Stomach (tissue), 4 donors: ENCODE data around the gene ACIN1.

Experiments
- EP300 ChIP-seq: sonication (generic); formaldehyde crosslinking; IDR thresholded peaks from one replicate; pipeline ENCODE4 v1.6.1; 2017; ENCODE audit warnings: antibody characterized with exemption
- POLR2A ChIP-seq, 4 donors: fragments of 450-650 bp; IDR thresholded peaks; one replicate each; pipeline ENCODE4 v1.6.1; 2016; ENCODE audit warnings: antibody characterized with exemption in 4 of 4, control low read depth in 2 of 4, mild to moderate bottlenecking in 1 of 4, moderate library complexity in 1 of 4
- POLR2AphosphoS5 ChIP-seq, 3 donors: sonication (generic); formaldehyde crosslinking; IDR thresholded peaks; one replicate each; pipeline ENCODE4 v1.6.1; 2016; ENCODE audit warnings: antibody characterized with exemption in 3 of 3
- TF ChIP-seq, protein P1 (sequence below), 7 experiments: fragments of 450-650 bp in 4 of 7; fragments of 200-600 bp in 3 of 7; sonication (generic) in 3 of 7; IDR thresholded peaks; one replicate each; pipeline ENCODE4 v1.5.1; 2016 to 2019; ENCODE audit warnings: antibody characterized with exemption in 7 of 7, control low read depth in 2 of 7, mild to moderate bottlenecking in 1 of 7

DNA sequence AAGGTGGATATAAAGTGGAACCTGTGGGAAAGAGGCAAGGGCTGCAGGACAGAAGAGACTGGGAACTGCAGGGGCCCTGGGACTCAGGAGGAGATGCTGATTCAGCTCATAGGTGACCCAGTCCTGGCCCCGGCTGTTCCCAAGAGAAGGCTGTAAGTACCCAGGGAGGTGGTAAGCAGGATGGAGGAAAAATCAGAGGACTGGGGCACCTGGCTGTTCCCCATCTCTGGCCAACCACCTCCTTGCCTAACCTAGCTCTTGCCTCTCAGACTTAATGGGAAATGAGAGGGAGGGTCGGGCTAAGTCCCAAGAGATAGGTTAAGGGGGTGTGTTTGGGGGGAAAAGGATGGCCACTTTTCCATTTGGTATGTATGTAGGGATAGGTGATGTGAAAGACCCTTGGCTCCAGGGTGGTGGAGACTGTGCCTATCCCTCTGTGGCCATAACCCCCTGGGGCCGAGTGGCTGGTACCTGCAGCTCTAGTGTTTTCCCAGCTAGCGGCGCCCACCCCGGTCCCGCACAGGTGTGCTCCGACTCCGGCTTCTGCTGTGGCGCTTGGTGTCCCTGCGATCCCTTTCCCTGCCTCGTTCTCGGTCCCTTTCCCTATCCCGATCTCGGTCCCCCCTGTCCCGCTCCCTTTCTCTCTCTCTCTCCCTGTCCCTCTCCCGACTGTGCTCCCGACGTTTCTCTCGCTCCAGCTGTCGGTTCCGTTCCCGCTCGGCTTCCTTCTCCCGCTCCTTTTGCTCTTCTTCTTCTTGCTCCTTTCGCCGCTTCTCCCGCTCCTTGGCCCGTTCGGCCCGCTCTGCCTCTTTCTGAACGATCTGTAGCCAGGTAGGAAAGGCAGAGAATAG is 36.1 kb downstream of the ACIN1 start:
- TF ChIP-seq, protein P1, sequence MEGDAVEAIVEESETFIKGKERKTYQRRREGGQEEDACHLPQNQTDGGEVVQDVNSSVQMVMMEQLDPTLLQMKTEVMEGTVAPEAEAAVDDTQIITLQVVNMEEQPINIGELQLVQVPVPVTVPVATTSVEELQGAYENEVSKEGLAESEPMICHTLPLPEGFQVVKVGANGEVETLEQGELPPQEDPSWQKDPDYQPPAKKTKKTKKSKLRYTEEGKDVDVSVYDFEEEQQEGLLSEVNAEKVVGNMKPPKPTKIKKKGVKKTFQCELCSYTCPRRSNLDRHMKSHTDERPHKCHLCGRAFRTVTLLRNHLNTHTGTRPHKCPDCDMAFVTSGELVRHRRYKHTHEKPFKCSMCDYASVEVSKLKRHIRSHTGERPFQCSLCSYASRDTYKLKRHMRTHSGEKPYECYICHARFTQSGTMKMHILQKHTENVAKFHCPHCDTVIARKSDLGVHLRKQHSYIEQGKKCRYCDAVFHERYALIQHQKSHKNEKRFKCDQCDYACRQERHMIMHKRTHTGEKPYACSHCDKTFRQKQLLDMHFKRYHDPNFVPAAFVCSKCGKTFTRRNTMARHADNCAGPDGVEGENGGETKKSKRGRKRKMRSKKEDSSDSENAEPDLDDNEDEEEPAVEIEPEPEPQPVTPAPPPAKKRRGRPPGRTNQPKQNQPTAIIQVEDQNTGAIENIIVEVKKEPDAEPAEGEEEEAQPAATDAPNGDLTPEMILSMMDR (IDR thresholded peaks at IDR 0.05), result no peak
- TF ChIP-seq POLR2AphosphoS5 (IDR thresholded peaks at IDR 0.05) (no peak), POLR2A (IDR thresholded peaks at IDR 0.05) (no peak), EP300 (no peak)
